Endodermal cell (in vitro differentiated cells): ENCODE results near the gene CCDC183. TPM values are rescaled to one million over a fixed set of nuclear protein-coding genes. Genes with fewer than 3 reads are reported as not detected.
A peak's percentile ranks its signal among the peaks of the same experiment; 100 is the strongest.
"Not testable (repeated sequence)": the region's sequence is repeated elsewhere in the genome, so short reads cannot be mapped to it uniquely, and the experiment has no call there.

Source experiments
- DNase-seq: peaks from one replicate; pipeline ENCODE4 v3.0.0-alpha.2; 2017
- H3K27ac ChIP-seq: 2 replicates; pipeline ENCODE4 v1.5.1; 2013; ENCODE audit warnings: mild to moderate bottlenecking, low read depth, low read length, moderate library complexity
- H3K27me3 ChIP-seq: 2 replicates; pipeline ENCODE4 v1.6.1; 2013; ENCODE audit warnings: mild to moderate bottlenecking, low read length, moderate library complexity; ENCODE audit not compliant: insufficient read depth, control insufficient read depth, poor library complexity, severe bottlenecking
- H3K36me3 ChIP-seq: 2 replicates; pipeline ENCODE4 v1.7.0; 2013; ENCODE audit warnings: mild to moderate bottlenecking, low read length, moderate library complexity; ENCODE audit not compliant: control insufficient read depth, insufficient read depth
- H3K4me1 ChIP-seq: one replicate; pipeline ENCODE4 v1.7.0; 2013; ENCODE audit warnings: low read length; ENCODE audit not compliant: control insufficient read depth, insufficient read depth
- H3K4me3 ChIP-seq: 2 replicates; pipeline ENCODE4 v1.5.1; 2013; ENCODE audit warnings: mild to moderate bottlenecking, low read length, moderate library complexity
- H3K9ac ChIP-seq: 2 replicates; pipeline ENCODE4 v1.6.1; 2013; ENCODE audit warnings: mild to moderate bottlenecking, low read length, moderate library complexity; ENCODE audit not compliant: poor library complexity, severe bottlenecking; ENCODE audit errors: extremely low read depth
- H3K9me3 ChIP-seq: 2 replicates; pipeline ENCODE4 v1.6.1; 2013; ENCODE audit warnings: mild to moderate bottlenecking, low read length, moderate library complexity; ENCODE audit not compliant: control insufficient read depth
- H3K27ac Mint-ChIP-seq: 2 replicates; pipeline ENCODE4 v1.8.0; 2020; ENCODE audit warnings: mixed read lengths
- H3K27me3 Mint-ChIP-seq: 2 replicates; pipeline ENCODE4 v1.8.0; 2021; ENCODE audit warnings: mild to moderate bottlenecking, mixed read lengths; ENCODE audit not compliant: insufficient read depth
- H3K36me3 Mint-ChIP-seq: 2 replicates; pipeline ENCODE4 v1.8.0; 2020; ENCODE audit warnings: low read depth, mixed read lengths
- H3K4me1 Mint-ChIP-seq: 2 replicates; pipeline ENCODE4 v1.8.0; 2020; ENCODE audit warnings: mixed read lengths
- H3K4me3 Mint-ChIP-seq: 2 replicates; pipeline ENCODE4 v1.8.0; 2020; ENCODE audit warnings: mild to moderate bottlenecking, moderate library complexity, mixed read lengths
- H3K9me3 Mint-ChIP-seq: 2 replicates; pipeline ENCODE4 v1.8.0; 2020; ENCODE audit warnings: mild to moderate bottlenecking, mixed read lengths
- WGBS, 2 experiments: methylation state at CpG; one replicate each; pipeline versions ENCODE4 v1.1.5 to v1.1.7; 2013; ENCODE audit warnings: missing lambda C conversion rate in 2 of 2, mixed read lengths in 1 of 2; ENCODE audit not compliant: insufficient coverage in 1 of 2, insufficient read length in 1 of 2; 5-methylcytosine and 5-hydroxymethylcytosine counted together
- total RNA-seq, 2 donors: library from RNA; stranded (reverse); fragmentation: NEBNext Ultra II Directional in 1 of 2; extraction: Animal tissue kit (Norgen Biotek cat#: 25700) in 1 of 2; gene quantifications; 2 replicates in 1 of 2; 3 replicates in 1 of 2; pipeline ENCODE4 v1.2.1, GENCODE V29; 2021
- TF ChIP-seq, protein P1 (sequence below): fragments of 200-600 bp; sonication (generic); conservative IDR thresholded peaks from 2 replicates; pipeline ENCODE4 v1.5.0; 2021; ENCODE audit warnings: antibody characterized with exemption, mild to moderate bottlenecking

The CCDC183 gene
- total RNA-seq, 2 donors from 2014 or later = 10.9 to 13.4 TPM

DNA sequence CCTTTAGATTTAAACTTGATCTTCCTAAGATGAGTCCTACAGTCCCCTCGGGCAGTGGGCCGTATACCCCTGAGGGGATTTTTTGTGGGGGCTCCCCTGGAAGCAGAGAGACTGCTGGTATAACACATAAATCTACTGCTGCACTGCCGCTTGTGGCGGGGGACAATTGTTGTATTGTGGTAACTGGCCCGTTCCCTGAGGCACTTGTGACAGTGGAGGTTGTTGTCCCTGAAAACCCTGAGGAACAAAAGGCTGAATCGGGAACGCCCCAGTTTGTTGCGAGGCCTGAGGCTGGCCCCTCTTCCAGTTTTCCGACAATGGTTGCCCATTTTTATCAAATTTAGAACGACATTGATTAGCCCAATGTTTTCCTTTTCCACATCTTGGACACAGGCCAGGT, 9.7 kb upstream of the CCDC183 start:
- Histone ChIP-seq H3K4me3 (no peak overlapping the region), H3K9ac (no peak overlapping the region), H3K4me1 (peaks cover 14% of the 10 kb centered on the region), H3K9me3 (no peaks in the 10 kb centered on the region), H3K36me3 (no peaks in the 10 kb centered on the region), H3K27me3 (no peaks in the 10 kb centered on the region), H3K27ac (no peak overlapping the region)
- H3K27ac Mint-ChIP-seq = no peak overlapping the region
- peaks cover 30% of the 10 kb centered on the region for H3K4me1 Mint-ChIP-seq
- TF ChIP-seq, protein P1, sequence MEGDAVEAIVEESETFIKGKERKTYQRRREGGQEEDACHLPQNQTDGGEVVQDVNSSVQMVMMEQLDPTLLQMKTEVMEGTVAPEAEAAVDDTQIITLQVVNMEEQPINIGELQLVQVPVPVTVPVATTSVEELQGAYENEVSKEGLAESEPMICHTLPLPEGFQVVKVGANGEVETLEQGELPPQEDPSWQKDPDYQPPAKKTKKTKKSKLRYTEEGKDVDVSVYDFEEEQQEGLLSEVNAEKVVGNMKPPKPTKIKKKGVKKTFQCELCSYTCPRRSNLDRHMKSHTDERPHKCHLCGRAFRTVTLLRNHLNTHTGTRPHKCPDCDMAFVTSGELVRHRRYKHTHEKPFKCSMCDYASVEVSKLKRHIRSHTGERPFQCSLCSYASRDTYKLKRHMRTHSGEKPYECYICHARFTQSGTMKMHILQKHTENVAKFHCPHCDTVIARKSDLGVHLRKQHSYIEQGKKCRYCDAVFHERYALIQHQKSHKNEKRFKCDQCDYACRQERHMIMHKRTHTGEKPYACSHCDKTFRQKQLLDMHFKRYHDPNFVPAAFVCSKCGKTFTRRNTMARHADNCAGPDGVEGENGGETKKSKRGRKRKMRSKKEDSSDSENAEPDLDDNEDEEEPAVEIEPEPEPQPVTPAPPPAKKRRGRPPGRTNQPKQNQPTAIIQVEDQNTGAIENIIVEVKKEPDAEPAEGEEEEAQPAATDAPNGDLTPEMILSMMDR = no peak
- 83 to 92% methylated on average over 6 to 10 of the region's 10 CpGs for WGBS, 2 experiments
- no peaks in the 10 kb centered on the region for H3K27me3 Mint-ChIP-seq
- H3K36me3 Mint-ChIP-seq = no peaks in the 10 kb centered on the region
- no peaks in the 10 kb centered on the region for H3K9me3 Mint-ChIP-seq
- no peak overlapping the region for H3K4me3 Mint-ChIP-seq
- no peak for DNase-seq

DNA sequence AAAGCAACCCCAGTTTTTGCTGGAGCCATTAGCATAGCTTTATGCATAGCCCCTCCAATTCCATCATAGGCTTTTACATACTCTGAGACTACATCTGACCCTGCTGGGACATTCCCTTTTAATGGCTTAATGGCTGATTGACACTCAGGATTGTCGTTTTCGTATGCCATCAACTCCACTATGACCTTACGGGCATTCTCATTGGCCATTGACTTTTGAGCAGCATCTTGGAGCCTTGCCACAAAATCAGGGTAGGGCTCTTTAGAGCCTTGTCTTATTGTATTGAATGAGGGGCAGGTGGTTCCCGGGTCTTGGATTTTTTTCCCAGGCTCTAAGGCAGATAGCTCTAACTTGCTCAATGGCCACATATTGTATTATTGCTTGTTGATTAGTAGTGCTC, 9.2 kb upstream of the CCDC183 start:
- not testable (repeated sequence) for H3K4me3 Mint-ChIP-seq, H3K36me3 Mint-ChIP-seq, H3K9ac ChIP-seq, H3K36me3 ChIP-seq, H3K27me3 ChIP-seq, H3K27me3 Mint-ChIP-seq, H3K9me3 ChIP-seq, H3K4me3 ChIP-seq, H3K27ac Mint-ChIP-seq, H3K27ac ChIP-seq, H3K9me3 Mint-ChIP-seq, DNase-seq
- H3K4me1 ChIP-seq = peaks cover 14% of the 10 kb centered on the region
- 55 to 69% methylated on average over 2 to 4 of the region's 4 CpGs for WGBS, 2 experiments
- H3K4me1 Mint-ChIP-seq = peaks cover 26% of the 10 kb centered on the region

DNA sequence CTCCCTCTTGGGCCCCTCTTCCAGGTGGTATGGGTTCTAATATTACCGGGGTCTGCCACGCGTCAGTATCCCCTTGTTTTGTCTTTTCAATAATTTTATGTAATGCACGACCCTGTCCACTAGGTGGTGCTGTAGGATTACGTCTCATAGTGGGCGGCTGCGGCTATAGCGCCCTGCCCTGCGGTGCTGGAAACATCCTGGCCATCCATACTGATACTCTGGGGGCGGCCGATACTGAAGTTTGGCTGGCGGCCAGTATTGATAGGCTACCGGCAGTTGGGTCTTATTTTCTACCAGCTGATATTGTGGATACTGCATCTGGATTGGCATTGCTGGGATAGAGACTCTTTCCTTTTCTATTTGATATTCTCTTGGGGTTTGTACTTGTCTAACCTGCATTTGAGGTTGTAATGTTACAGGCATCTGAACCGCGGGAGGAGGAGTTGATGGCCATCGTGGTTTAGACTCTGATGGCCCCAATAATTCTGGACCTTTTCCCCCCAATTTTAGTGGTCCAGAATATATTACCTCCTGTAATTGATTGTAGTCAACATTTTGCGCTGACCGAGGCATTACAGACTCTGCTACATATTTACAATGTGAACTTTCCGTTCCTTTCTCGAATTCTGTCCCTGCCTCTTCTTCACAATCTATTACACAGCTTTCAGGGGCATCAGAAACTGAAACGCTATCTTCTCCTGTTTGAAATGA, 8.3 kb upstream of the CCDC183 start:
- H3K27ac Mint-ChIP-seq = peak overlapping the region; percentile 98
- DNase-seq = peak; percentile 90
- H3K36me3 Mint-ChIP-seq = peaks cover 3% of the 10 kb centered on the region
- Histone ChIP-seq H3K9me3 (no peaks in the 10 kb centered on the region), H3K27me3 (no peaks in the 10 kb centered on the region), H3K4me3 (peak overlapping the region; percentile 66), H3K4me1 (peaks cover 21% of the 10 kb centered on the region), H3K36me3 (peaks cover 10% of the 10 kb centered on the region), H3K9ac (peak overlapping the region; percentile 64), H3K27ac (peak overlapping the region; percentile 8)
- peaks cover 27% of the 10 kb centered on the region for H3K4me1 Mint-ChIP-seq
- H3K4me3 Mint-ChIP-seq = peak overlapping the region; percentile 41
- no peaks in the 10 kb centered on the region for H3K27me3 Mint-ChIP-seq
- H3K9me3 Mint-ChIP-seq = no peaks in the 10 kb centered on the region
- TF ChIP-seq, protein P1 = peak; percentile 87
- whole genome bisulfite sequencing, 2 experiments = 37 to 39% methylated on average over 17 to 21 of the region's 21 CpGs

DNA sequence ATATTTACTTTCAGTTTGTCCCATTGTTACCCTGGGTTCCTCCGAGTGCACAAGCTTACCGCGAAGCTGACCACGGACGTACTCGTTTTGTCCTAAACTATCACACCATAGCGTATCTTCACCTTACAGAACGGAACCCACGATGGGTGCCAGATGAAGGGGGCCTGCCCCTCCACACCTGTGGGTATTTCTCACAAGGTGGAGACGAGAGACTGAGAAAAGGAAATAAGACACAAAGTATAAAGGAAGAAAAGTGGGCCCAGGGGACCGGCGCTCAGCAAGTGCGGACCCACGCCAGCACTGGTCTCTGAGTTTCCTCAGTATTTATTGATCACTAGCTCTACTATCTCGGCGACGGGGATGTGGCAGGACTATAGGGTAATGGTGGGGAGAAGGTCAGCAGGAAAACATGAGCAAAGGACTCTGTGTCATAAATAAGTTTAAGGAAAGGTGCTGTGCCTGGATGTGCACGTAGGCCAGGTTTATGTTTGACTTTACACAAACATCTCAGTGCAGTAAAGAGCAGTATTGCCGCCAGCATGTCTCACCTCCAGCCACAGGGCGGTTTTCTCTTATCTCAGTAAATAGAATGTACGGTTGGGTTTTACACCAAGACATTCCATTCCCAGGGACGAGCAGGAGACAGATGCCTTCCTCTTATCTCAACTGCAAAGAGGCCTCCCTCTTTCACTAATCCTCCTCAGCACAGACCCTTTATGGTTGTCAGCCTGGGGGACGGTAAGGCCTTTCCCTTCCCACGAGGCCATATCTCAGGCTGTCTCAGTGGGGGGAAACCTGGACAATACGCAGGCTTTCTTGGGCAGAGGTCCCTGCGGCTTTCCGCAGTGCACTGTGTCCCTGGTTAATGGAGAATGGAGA, 7.3 kb upstream of the CCDC183 start:
- peak overlapping the region; percentile 98 for H3K27ac Mint-ChIP-seq
- Histone ChIP-seq H3K9ac (peak overlapping the region; percentile 64), H3K36me3 (peaks cover 19% of the 10 kb centered on the region), H3K27ac (peak overlapping the region; percentile 88), H3K4me1 (peaks cover 24% of the 10 kb centered on the region), H3K4me3 (peak overlapping the region; percentile 66)
- peaks cover 12% of the 10 kb centered on the region for H3K36me3 Mint-ChIP-seq
- 65 to 78% methylated on average over 14 to 24 of the region's 27 CpGs for WGBS, 2 experiments
- H3K27me3 ChIP-seq, H3K9me3 Mint-ChIP-seq, H3K9me3 ChIP-seq, DNase-seq, H3K27me3 Mint-ChIP-seq: not testable (repeated sequence)
- peak overlapping the region; percentile 41 for H3K4me3 Mint-ChIP-seq
- H3K4me1 Mint-ChIP-seq = peaks cover 35% of the 10 kb centered on the region
